ENCODE measurements around the gene KSR2. TPM values are rescaled to one million over a fixed set of nuclear protein-coding genes. Genes with fewer than 3 reads are reported as not detected.

Gene KSR2
- total and polyA plus RNA-seq, 10 of the 15 experiments (the other 5 are each of a cell fraction or from before 2014, with no cell fraction given), result under 0.01 to 1.5 (median 0.01) TPM; not detected in 3

DNA sequence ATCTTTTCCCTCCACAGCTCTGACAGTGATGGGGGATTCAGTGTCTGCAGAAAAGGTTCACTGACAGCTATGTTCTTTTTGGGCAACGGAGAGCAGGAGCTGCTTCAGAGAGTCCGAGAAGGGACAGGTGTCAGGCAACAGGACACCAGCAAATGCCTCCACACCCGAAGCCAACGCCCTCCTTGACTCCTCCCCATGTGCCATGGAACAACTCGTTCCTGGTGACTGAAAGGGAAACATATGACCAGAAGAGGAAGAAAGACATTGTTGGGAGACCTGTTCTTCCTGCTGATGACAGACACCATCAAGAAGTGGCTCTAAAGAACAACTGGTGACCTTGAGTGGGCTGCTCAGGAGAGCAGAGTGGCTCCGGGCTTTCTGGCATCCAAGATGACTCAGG is 435.1 kb downstream of the KSR2 start (continued):
- TF ChIP-seq NFYB (IDR thresholded peaks at IDR 0.05; ENCODE audit: insufficient read depth, low read depth, low read length) (no peak), ASH2L (IDR thresholded peaks at IDR 0.05; ENCODE audit: borderline replicate concordance, low read depth) (no peak)

DNA sequence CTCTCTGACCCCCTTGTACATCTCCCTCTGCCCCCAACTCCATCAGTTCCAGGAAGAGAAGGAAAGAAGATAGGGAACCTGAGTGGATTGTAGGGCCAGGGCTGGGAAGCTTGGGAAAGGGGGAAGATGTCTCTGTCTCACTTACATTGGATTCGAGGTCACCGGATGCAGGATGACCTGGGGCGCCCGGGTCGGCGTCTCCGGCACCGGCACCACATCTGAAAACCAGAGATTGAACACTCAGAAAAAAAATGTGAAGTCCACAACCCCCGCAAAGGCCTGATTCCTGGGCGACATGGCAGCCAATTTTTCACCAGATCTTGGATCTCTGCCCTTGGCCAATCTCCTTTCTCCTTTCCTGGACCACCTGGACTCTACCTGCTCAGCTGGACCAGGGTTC is 438.0 kb downstream of the KSR2 start:
- ChIA-PET POLR2A (no interaction called here), RAD21 (ENCODE audit: unreplicated experiment) (no interaction called here), SMC1A (ENCODE audit: uncharacterized antibody, unreplicated experiment) (no interaction called here), CTCF (no interaction called here)
- 27% methylated on average over 10 of the region's 10 CpGs for WGBS (ENCODE audit: insufficient coverage, insufficient replicate concordance, low lambda C conversion rate, missing lambda C conversion rate)
- Histone ChIP-seq H4K20me1 (ENCODE audit: control insufficient read depth, insufficient read depth) (no peaks in the 10 kb centered on the region), H3K9me3 (replicated peaks; ENCODE audit: control insufficient read depth, insufficient read depth, low read length) (no peaks in the 10 kb centered on the region), H3K79me2 (ENCODE audit: control insufficient read depth, insufficient read depth, low read length) (no peaks in the 10 kb centered on the region), H3K4me3 (no peak overlapping the region), H3K36me3 (ENCODE audit: control insufficient read depth in 2 of 2, insufficient read depth in 2 of 2, low read length in 1 of 2) (no peaks in the 10 kb centered on the region), H3K9ac (ENCODE audit: control insufficient read depth, insufficient read depth, low read length) (no peak overlapping the region), H3K27me3 (replicated peaks in 1 of 2; ENCODE audit: control insufficient read depth in 2 of 2, insufficient read depth in 2 of 2, low read length in 1 of 2) (no peaks in the 10 kb centered on the region), H3K27ac (ENCODE audit: control insufficient read depth, insufficient read depth) (no peak overlapping the region), H3K4me2 (ENCODE audit: control insufficient read depth, insufficient read depth) (no peak overlapping the region), H3K4me1 (ENCODE audit: control insufficient read depth, insufficient read depth, low read length) (no peaks in the 10 kb centered on the region), H2AFZ (ENCODE audit: control insufficient read depth, low read depth, low read length) (no peak overlapping the region)
- in situ Hi-C loops (cut with MboI) (no loop called here), intact Hi-C loops (cut with micrococcal nuclease; ENCODE audit: unreplicated experiment) (no loop called here)
- TF ChIP-seq MXI1 (IDR thresholded peaks at IDR 0.05; ENCODE audit: low read depth, low read length) (no peak), WRNIP1 (IDR thresholded peaks at IDR 0.05; ENCODE audit: borderline replicate concordance, low read depth, low read length) (no peak), KDM1A (IDR thresholded peaks at IDR 0.05; ENCODE audit: borderline replicate concordance) (no peak), SRF (IDR thresholded peaks at IDR 0.05; ENCODE audit: low read depth in 2 of 2, low read length in 2 of 2) (no peak), SIN3A (IDR thresholded peaks at IDR 0.05; ENCODE audit: low read depth, low read length) (no peak), TCF7 (IDR thresholded peaks at IDR 0.05; ENCODE audit: borderline replicate concordance) (no peak), CREB1 (IDR thresholded peaks at IDR 0.05; ENCODE audit: low read depth) (no peak), NR2C2 (IDR thresholded peaks at IDR 0.05; ENCODE audit: borderline replicate concordance, control insufficient read depth, insufficient read length, low read depth) (no peak), POLR2AphosphoS2 (IDR thresholded peaks at IDR 0.05; ENCODE audit: low read depth, low read length) (no peak)
- TF ChIP-seq, protein P1, sequence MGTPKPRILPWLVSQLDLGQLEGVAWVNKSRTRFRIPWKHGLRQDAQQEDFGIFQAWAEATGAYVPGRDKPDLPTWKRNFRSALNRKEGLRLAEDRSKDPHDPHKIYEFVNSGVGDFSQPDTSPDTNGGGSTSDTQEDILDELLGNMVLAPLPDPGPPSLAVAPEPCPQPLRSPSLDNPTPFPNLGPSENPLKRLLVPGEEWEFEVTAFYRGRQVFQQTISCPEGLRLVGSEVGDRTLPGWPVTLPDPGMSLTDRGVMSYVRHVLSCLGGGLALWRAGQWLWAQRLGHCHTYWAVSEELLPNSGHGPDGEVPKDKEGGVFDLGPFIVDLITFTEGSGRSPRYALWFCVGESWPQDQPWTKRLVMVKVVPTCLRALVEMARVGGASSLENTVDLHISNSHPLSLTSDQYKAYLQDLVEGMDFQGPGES (IDR thresholded peaks at IDR 0.05), result no peak
- DNase-seq (ENCODE audit: low read depth, low spot score), result no peak
- BruUV-seq (replicated peaks), result no TSS peak
- no peak for FAIRE-seq
- no peak for ATAC-seq

All from GM12878 (cell line).